ENCODE data around the gene SLC18A3. TPM values are rescaled to one million over a fixed set of nuclear protein-coding genes. Genes with fewer than 3 reads are reported as not detected.

The SLC18A3 gene
- total RNA-seq, 4 donors from 2014 or later: 0.07 TPM; not detected in 3

DNA sequence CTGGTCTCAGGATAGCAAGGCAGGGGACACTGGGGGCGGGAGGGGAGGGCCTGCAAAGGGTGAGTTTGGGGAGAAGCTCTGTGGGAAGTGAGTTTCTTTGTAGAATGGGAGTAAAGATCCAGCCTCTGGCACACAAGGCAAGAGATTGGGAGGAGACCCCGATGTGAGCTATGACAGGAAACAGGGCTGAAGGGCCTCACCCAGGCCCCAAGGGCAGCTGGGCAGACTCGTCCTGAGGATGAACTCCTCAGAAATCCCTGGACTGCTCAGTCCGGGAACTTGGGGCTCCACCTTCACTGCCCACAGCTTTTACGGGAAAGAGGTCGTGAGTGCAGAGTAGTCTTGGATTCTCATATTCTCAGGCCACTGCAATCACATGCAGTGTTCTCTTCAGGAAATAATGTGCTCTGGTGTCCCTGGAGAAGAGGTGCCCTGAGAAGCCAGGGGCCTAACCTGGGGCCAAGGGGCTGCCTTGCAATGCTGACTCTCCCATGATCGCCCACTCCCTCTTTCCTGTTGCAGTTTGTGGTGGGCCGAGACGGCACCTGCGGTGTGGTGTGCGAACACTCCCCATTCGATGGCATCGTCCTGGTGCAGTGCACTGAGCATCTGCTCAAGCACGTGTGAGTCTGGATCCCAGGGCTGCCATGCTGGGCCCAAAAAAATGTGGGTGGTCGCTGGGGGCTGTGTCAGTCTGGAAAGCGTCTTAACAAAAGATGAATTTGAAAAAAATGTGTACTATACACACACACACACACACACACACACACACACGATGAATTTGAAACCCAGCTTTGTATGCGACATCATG lies 38.1 kb downstream of the SLC18A3 start:
- no peak for DNase-seq
- H3K27ac ChIP-seq: no peak overlapping the region
- no peaks in the 10 kb centered on the region for H3K9me3 ChIP-seq
- H3K27me3 ChIP-seq: no peaks in the 10 kb centered on the region
- H3K36me3 ChIP-seq: no peaks in the 10 kb centered on the region
- TF ChIP-seq, protein P1, sequence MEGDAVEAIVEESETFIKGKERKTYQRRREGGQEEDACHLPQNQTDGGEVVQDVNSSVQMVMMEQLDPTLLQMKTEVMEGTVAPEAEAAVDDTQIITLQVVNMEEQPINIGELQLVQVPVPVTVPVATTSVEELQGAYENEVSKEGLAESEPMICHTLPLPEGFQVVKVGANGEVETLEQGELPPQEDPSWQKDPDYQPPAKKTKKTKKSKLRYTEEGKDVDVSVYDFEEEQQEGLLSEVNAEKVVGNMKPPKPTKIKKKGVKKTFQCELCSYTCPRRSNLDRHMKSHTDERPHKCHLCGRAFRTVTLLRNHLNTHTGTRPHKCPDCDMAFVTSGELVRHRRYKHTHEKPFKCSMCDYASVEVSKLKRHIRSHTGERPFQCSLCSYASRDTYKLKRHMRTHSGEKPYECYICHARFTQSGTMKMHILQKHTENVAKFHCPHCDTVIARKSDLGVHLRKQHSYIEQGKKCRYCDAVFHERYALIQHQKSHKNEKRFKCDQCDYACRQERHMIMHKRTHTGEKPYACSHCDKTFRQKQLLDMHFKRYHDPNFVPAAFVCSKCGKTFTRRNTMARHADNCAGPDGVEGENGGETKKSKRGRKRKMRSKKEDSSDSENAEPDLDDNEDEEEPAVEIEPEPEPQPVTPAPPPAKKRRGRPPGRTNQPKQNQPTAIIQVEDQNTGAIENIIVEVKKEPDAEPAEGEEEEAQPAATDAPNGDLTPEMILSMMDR (IDR thresholded peaks at IDR 0.05): no peak
- no peak for TF ChIP-seq POLR2A (IDR thresholded peaks at IDR 0.05)
- intact Hi-C loops (cut with DNase I; ENCODE audit: low total_unique reads): no loop called here
- no peaks in the 10 kb centered on the region for H3K4me1 ChIP-seq
- H3K4me3 ChIP-seq: no peak overlapping the region

GRCh38 chr10:49649294-49649693 lies 39.2 kb downstream of the SLC18A3 start:
- no peaks in the 10 kb centered on the region for H3K27me3 ChIP-seq

GRCh38 chr10:49649936-49650723 lies 40.0 kb downstream of the SLC18A3 start:
- Histone ChIP-seq H3K4me1 (no peaks in the 10 kb centered on the region), H3K9me3 (no peaks in the 10 kb centered on the region), H3K4me3 (no peak overlapping the region), H3K27me3 (no peaks in the 10 kb centered on the region), H3K36me3 (no peaks in the 10 kb centered on the region), H3K27ac (no peak overlapping the region)
- TF ChIP-seq, protein P1 (IDR thresholded peaks at IDR 0.05): no peak
- TF ChIP-seq POLR2A (IDR thresholded peaks at IDR 0.05): no peak
- DNase-seq: no peak
- intact Hi-C loops (cut with DNase I; ENCODE audit: low total_unique reads): no loop called here

More at GRCh38 chr10:49649294-49649693, 39.2 kb downstream of the SLC18A3 start:
- TF ChIP-seq, protein P1 (IDR thresholded peaks at IDR 0.05): no peak
- no peak for TF ChIP-seq POLR2A (IDR thresholded peaks at IDR 0.05)
- Histone ChIP-seq H3K27ac (no peak overlapping the region), H3K4me1 (no peaks in the 10 kb centered on the region), H3K4me3 (no peak overlapping the region), H3K9me3 (no peaks in the 10 kb centered on the region), H3K36me3 (no peaks in the 10 kb centered on the region)
- DNase-seq: no peak
- intact Hi-C loops (cut with DNase I; ENCODE audit: low total_unique reads): no loop called here

DNA sequence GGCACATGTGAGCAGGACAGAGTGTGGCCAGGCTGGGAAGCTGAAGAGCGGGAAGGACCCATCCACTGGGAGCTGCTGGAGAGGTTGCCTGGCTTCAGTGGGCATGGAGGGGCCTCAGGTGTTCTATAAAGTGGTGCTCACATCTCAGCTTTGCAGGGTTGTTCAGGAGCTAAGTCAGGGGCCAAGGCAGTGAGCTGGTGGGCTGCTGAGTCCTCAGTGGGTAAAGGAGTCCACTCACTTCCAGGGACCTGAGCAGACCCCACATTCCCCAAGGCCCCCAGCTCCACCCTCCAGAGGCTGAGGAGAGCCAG lies 40.6 kb downstream of the SLC18A3 start:
- no peak overlapping the region for H3K4me3 ChIP-seq
- H3K27me3 ChIP-seq: no peaks in the 10 kb centered on the region
- H3K9me3 ChIP-seq: no peaks in the 10 kb centered on the region
- H3K4me1 ChIP-seq: no peaks in the 10 kb centered on the region
- no peak for TF ChIP-seq POLR2A (IDR thresholded peaks at IDR 0.05)
- DNase-seq: no peak
- H3K27ac ChIP-seq: no peak overlapping the region
- no peaks in the 10 kb centered on the region for H3K36me3 ChIP-seq
- intact Hi-C loops (cut with DNase I; ENCODE audit: low total_unique reads): no loop called here

DNA sequence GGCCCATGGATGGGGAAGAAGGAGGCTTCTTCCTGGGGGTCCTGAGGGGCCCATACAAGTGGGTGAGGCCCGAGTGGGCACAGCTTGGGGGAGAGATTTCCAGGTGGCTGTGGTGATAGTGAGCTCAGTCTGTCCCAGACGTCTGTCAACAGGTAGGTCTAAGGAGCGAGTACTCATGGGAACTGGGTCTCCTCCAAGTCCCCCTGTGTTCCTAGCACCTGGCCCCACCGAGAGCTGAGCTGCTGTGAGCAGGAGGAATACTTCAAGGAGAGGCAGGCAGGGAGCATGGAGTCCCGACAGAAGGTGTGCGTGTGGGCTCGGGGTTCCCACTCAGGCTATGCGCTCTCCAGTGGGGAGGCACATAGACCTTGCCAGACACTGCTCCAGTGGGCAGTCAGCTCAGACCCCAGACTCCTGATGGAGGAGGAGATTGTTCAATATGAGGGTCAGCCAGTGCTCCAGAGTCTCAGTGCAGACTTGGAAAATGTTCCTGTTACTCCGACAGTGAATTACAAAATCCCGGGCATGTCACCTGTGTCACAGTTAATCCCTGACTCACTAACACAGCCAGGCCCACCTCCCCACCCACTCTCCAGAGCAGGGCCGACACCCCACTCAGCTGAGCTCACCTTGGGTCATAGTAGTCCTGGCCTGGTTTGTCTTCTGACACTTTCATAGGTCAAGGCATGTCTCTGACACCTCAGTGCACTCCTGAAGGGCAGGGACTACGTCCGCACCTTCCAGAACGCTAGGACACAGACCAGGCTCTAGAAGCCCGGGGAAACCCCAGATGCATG lies 41.1 kb downstream of the SLC18A3 start:
- Histone ChIP-seq H3K27ac (no peak overlapping the region), H3K4me3 (no peak overlapping the region), H3K9me3 (no peaks in the 10 kb centered on the region), H3K4me1 (no peaks in the 10 kb centered on the region), H3K27me3 (no peaks in the 10 kb centered on the region), H3K36me3 (no peaks in the 10 kb centered on the region)
- intact Hi-C loops (cut with DNase I; ENCODE audit: low total_unique reads): no loop called here
- TF ChIP-seq, protein P1 (IDR thresholded peaks at IDR 0.05): no peak
- TF ChIP-seq POLR2A (IDR thresholded peaks at IDR 0.05): no peak
- DNase-seq: no peak

All from uterus (tissue), 4 donors.